NCI-H460 (cell line): Measurements from ENCODE around the gene BCL11A. TPM values are rescaled to one million over a fixed set of nuclear protein-coding genes. Genes with fewer than 3 reads are reported as not detected.
"Not testable (repeated sequence)": the region's sequence is repeated elsewhere in the genome, so short reads cannot be mapped to it uniquely, and the experiment has no call there.

Experiments
- DNase-seq: peaks from one replicate; pipeline ENCODE4 v3.0.0-alpha.2; 2016; ENCODE audit warnings: low read depth; ENCODE audit errors: extremely low read depth
- total RNA-seq: library from RNA; depleted of rRNA; stranded (reverse); fragments of >200 nt; shearing (Covaris generic); gene quantifications from 2 replicates; pipeline ENCODE4 v1.2.3, GENCODE V29; 2014

The BCL11A gene
- total RNA-seq, 1 experiment from 2014 or later, result 2.1 TPM

- no peak for DNase-seq
Measured at GRCh38 chr2:60440767-60441163, 112.7 kb downstream of the BCL11A start.

GRCh38 chr2:60440079-60440766 lies 113.2 kb downstream of the BCL11A start:
- DNase-seq, result no peak

GRCh38 chr2:60439219-60439974 lies 114.1 kb downstream of the BCL11A start:
- no peak for DNase-seq

GRCh38 chr2:60438653-60439052 lies 114.8 kb downstream of the BCL11A start:
- DNase-seq, result no peak

GRCh38 chr2:60438131-60438530 lies 115.3 kb downstream of the BCL11A start:
- no peak for DNase-seq

GRCh38 chr2:60437080-60437696 lies 116.3 kb downstream of the BCL11A start:
- DNase-seq, result no peak

GRCh38 chr2:60433018-60433596 lies 120.3 kb downstream of the BCL11A start:
- DNase-seq, result no peak

GRCh38 chr2:60432035-60432601 lies 121.3 kb downstream of the BCL11A start:
- no peak for DNase-seq

GRCh38 chr2:60429681-60430080 lies 123.8 kb downstream of the BCL11A start:
- no peak for DNase-seq

GRCh38 chr2:60426880-60427279 lies 126.6 kb downstream of the BCL11A start:
- DNase-seq, result no peak

- DNase-seq, result no peak
Measured at GRCh38 chr2:60426341-60426740, 127.1 kb downstream of the BCL11A start.

GRCh38 chr2:60424233-60424632 lies 129.2 kb downstream of the BCL11A start:
- no peak for DNase-seq

- DNase-seq, result no peak
Measured at GRCh38 chr2:60423505-60423904, 129.9 kb downstream of the BCL11A start.

- no peak for DNase-seq
Measured at GRCh38 chr2:60422826-60423483, 130.5 kb downstream of the BCL11A start.

- DNase-seq, result not testable (repeated sequence)
Measured at GRCh38 chr2:60417210-60417609, 136.2 kb downstream of the BCL11A start.

GRCh38 chr2:60416221-60417008 lies 137.0 kb downstream of the BCL11A start:
- no peak for DNase-seq

GRCh38 chr2:60415814-60416213 lies 137.6 kb downstream of the BCL11A start:
- no peak for DNase-seq

GRCh38 chr2:60414495-60415138 lies 138.8 kb downstream of the BCL11A start:
- DNase-seq, result peak; percentile 27

GRCh38 chr2:60413814-60414168 lies 139.7 kb downstream of the BCL11A start:
- DNase-seq, result no peak
